H1 (cell line): ENCODE results near the gene FOXN3. TPM values are rescaled to one million over a fixed set of nuclear protein-coding genes. Genes with fewer than 3 reads are reported as not detected.

Experiments
- BRCA1 ChIP-seq: IDR thresholded peaks from 2 replicates; pipeline ENCODE4 v1.6.1; 2012; ENCODE audit warnings: low read depth, low read length, improper control_type of control experiment
- CHD7 ChIP-seq: fragments of 300-600 bp; sonication (generic); IDR thresholded peaks from 2 replicates; pipeline ENCODE4 v1.7.1; 2012; ENCODE audit warnings: low read length, moderate library complexity, mild to moderate bottlenecking, inconsistent platforms; ENCODE audit not compliant: insufficient replicate concordance
- MAX ChIP-seq: IDR thresholded peaks from 2 replicates; pipeline ENCODE4 v1.6.1; 2012; ENCODE audit warnings: inconsistent platforms
- POLR2AphosphoS5 ChIP-seq: IDR thresholded peaks from 2 replicates; pipeline ENCODE4 v1.6.1; 2011; ENCODE audit warnings: low read depth, low read length
- RBBP5 ChIP-seq: IDR thresholded peaks from 2 replicates; pipeline ENCODE4 v1.7.1; 2012; ENCODE audit warnings: low read depth, mild to moderate bottlenecking, inconsistent platforms, low read length, moderate library complexity, borderline replicate concordance
- SIRT6 ChIP-seq: IDR thresholded peaks from one replicate; pipeline ENCODE4 v1.7.1; 2012; ENCODE audit warnings: low read length, inconsistent platforms
- SP1 ChIP-seq: IDR thresholded peaks from 2 replicates; pipeline ENCODE4 v1.6.1; 2011; ENCODE audit warnings: low read depth, low read length
- SP4 ChIP-seq: IDR thresholded peaks from 2 replicates; pipeline ENCODE4 v1.6.1; 2012; ENCODE audit warnings: low read length, inconsistent platforms
- polyA plus RNA-seq, 7 experiments: library from polyadenylated mRNA; depleted of rRNA in 3 of 7; stranded (reverse) in 5 of 7; unstranded in 2 of 7; fragments of >200 nt in 5 of 7; fragments of 200-250 nt in 2 of 7; gene quantifications; 1 replicate in 5 of 7; 2 replicates in 1 of 7; 4 replicates in 1 of 7; pipeline versions ENCODE4 v1.2.1 to v1.2.3, GENCODE V29; 2011 to 2013; ENCODE audit warnings: missing spikeins in 2 of 7, mixed read lengths in 2 of 7
- total RNA-seq: library from RNA; stranded (reverse); fragmentation: NEBNext Ultra II Directional; extraction: Animal tissue kit (Norgen Biotek cat#: 25700); gene quantifications from 2 replicates; pipeline ENCODE4 v1.2.1, GENCODE V29; 2021
- TF ChIP-seq, protein P1 (sequence below): IDR thresholded peaks from 2 replicates; pipeline ENCODE4 v1.6.1; 2012; ENCODE audit warnings: inconsistent platforms

FOXN3 gene
- total and polyA plus RNA-seq, 2 of the 8 experiments (the other 6 are each of a cell fraction or from before 2014, with no cell fraction given), result 52.6 to 178 TPM

DNA sequence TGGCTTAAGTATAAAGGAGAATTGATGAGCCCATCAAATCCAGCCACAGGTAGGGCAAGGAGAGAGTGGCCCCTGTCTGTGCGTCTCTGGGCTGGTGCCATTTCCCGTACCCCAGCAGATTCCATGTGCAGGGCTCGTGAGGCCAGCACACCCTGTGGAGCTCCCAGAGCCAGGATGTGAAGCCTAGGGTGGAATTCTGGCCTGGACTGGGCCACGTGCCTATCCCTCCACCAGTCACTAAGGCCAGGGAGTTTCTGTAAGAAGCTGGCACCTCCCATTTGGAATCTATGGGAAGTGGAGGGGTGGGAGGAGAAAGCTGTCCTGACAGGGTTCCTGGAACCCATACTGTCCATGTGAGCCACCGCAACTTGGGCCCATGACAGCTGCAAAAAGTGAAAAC is 148.5 kb downstream of the FOXN3 start (continued):
- no peak for TF ChIP-seq CHD7
- TF ChIP-seq SP1, result no peak
- TF ChIP-seq MAX, result no peak
- TF ChIP-seq POLR2AphosphoS5, result no peak
- TF ChIP-seq, protein P1, sequence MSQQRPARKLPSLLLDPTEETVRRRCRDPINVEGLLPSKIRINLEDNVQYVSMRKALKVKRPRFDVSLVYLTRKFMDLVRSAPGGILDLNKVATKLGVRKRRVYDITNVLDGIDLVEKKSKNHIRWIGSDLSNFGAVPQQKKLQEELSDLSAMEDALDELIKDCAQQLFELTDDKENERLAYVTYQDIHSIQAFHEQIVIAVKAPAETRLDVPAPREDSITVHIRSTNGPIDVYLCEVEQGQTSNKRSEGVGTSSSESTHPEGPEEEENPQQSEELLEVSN, result no peak
- no peak for TF ChIP-seq RBBP5
- TF ChIP-seq SIRT6, result no peak
- no peak for TF ChIP-seq BRCA1
- TF ChIP-seq SP4, result no peak
